ENCODE data around the gene FGD6. TPM values are rescaled to one million over a fixed set of nuclear protein-coding genes. Genes with fewer than 3 reads are reported as not detected.

FGD6 gene
- total RNA-seq, 1 donor from 2014 or later, result 0.70 TPM

DNA sequence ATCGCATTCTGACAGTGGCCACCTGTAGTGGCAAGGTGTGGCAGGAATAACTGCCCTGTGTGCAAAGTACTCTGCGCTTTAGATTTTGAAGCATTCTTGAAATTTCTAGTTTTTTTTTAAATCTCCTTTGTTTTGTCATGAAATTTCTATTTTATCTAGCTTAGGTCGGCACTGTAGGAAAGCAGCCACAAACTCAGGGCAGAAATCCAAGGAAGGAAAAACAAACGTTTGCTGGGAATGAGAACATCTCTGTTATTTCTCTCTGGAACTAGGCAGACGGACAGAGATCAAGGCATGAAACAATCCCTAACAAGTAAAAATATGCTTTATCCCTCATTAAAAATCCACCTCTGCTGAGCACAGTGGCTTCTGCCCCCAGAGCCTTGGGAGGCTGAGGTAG, 142.5 kb downstream of the FGD6 start:
- peaks cover 5% of the 10 kb centered on the region for H3K27me3 Mint-ChIP-seq
- H3K4me1 Mint-ChIP-seq, result peaks cover 6% of the 10 kb centered on the region
- H3K4me3 Mint-ChIP-seq, result no peak overlapping the region
- no peak for DNase-seq
- peaks cover 9% of the 10 kb centered on the region for H3K36me3 Mint-ChIP-seq (ENCODE audit: low read depth)
- no peaks in the 10 kb centered on the region for H3K9me3 Mint-ChIP-seq
- no peak overlapping the region for H3K27ac Mint-ChIP-seq
- intact Hi-C loops (cut with micrococcal nuclease), result no loop called here

GRCh38 chr12:95073698-95074520, 143.4 kb downstream of the FGD6 start:
- Mint-ChIP-seq H3K27me3 (peaks cover 5% of the 10 kb centered on the region), H3K9me3 (no peaks in the 10 kb centered on the region), H3K4me3 (peak overlapping the region; percentile 91), H3K4me1 (peaks cover 8% of the 10 kb centered on the region), H3K27ac (peak overlapping the region; percentile 90), H3K36me3 (ENCODE audit: low read depth) (peaks cover 11% of the 10 kb centered on the region)
- intact Hi-C loops (cut with micrococcal nuclease), result loop anchor here (1.0 to 2.0 kb wide), 4 partner anchors 29 to 400 kb away; partner anchors contain the start of genes FGD6, METAP2, NDUFA12 and VEZT
- no peak for DNase-seq

DNA sequence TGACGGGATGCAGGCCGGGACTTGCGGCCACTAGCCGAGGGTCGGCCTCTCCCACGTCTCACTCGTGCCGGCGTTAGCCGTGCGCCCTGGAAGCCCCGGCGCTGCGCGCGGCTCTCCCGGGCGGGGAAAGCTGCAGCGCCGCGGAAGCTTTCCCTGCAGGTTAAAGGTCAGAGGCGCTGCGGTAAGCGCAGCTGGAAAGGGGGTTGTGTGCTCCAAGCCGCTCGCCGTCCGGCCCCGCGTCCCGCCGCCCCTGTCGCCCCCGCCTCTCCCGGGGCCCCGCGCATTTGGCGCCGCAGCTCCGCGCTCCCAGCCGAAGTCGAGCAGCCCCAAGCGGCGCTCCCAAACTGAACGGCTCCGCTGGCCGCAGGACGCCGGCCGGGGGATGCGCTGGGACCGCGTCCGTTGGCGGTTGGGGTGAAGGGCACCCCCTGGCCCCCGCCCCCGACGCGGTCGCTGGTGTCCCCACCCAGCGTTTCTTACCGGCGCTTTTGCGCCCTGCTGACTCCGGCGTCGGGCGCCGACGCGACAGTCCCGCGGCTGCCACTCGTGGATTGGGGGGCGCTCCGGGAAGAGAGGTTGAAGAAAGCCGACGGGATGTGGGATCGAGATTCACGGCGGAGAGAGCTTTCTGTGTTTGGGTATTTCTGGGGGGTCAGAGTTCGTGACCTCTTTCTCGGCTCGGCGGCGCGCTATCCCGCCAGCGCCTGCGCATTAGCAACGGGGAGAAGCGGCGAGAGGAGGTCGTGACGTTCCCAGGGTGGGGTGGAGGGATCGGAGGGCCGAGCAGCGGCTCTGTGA, 144.2 kb downstream of the FGD6 start, which contains the start of gene NR2C1:
TSS of gene NR2C1 (minus strand) at position 719 of the 798 bp plus-strand sequence. CDS start 6,234 bp downstream, outside the sequence.
- Mint-ChIP-seq H3K36me3 (ENCODE audit: low read depth) (peaks cover 11% of the 10 kb centered on the region), H3K4me1 (peaks cover 8% of the 10 kb centered on the region), H3K9me3 (no peaks in the 10 kb centered on the region), H3K4me3 (peak within 1 kb of the TSS; percentile 91), H3K27me3 (peaks cover 3% of the 10 kb centered on the region), H3K27ac (peak within 1 kb of the TSS; percentile 90)
- intact Hi-C loops (cut with micrococcal nuclease), result loop anchor here (1.0 to 2.0 kb wide), 4 partner anchors 30 to 401 kb away; partner anchors contain the start of genes FGD6, METAP2, NDUFA12 and VEZT
- DNase-seq, result peak; percentile 97

DNA sequence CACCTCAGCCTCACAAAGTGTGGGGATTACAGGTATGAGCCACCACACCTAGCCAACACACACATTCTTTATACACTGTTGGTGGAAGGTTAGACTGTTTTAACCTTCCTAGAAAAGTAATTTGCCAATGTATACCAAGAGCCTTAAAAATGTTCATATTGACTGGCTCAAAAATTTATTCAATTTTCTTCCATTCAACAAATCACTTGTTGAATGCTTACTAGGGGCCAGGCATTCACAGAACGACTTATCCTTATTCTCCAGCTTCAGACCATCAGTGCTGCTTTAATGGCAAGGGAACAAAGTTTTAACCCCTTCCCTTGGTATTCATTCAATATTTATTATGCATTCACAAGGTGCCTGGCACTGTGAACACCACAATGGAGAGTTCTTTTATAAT, 146.9 kb downstream of the FGD6 start:
- intact Hi-C loops (cut with micrococcal nuclease), result no loop called here
- H3K9me3 Mint-ChIP-seq, result no peaks in the 10 kb centered on the region
- no peak for DNase-seq
- H3K4me3 Mint-ChIP-seq, result no peak overlapping the region
- H3K4me1 Mint-ChIP-seq, result peaks cover 8% of the 10 kb centered on the region
- H3K27ac Mint-ChIP-seq, result no peak overlapping the region
- peaks cover 20% of the 10 kb centered on the region for H3K36me3 Mint-ChIP-seq (ENCODE audit: low read depth)
- H3K27me3 Mint-ChIP-seq, result no peaks in the 10 kb centered on the region

GRCh38 chr12:95066091-95066855, 151.0 kb downstream of the FGD6 start:
- intact Hi-C loops (cut with micrococcal nuclease), result no loop called here
- Mint-ChIP-seq H3K4me3 (no peak overlapping the region), H3K9me3 (no peaks in the 10 kb centered on the region), H3K27ac (no peak overlapping the region), H3K27me3 (no peaks in the 10 kb centered on the region), H3K36me3 (ENCODE audit: low read depth) (peaks cover 35% of the 10 kb centered on the region), H3K4me1 (peaks cover 3% of the 10 kb centered on the region)
- DNase-seq, result no peak

- DNase-seq, result no peak
- Mint-ChIP-seq H3K4me1 (no peaks in the 10 kb centered on the region), H3K4me3 (no peak overlapping the region), H3K27ac (no peak overlapping the region), H3K36me3 (ENCODE audit: low read depth) (peaks cover 29% of the 10 kb centered on the region), H3K27me3 (no peaks in the 10 kb centered on the region), H3K9me3 (no peaks in the 10 kb centered on the region)
- intact Hi-C loops (cut with micrococcal nuclease), result no loop called here
Observed at GRCh38 chr12:95060951-95061350, 156.3 kb downstream of the FGD6 start.

- Mint-ChIP-seq H3K27me3 (no peaks in the 10 kb centered on the region), H3K36me3 (ENCODE audit: low read depth) (peaks cover 33% of the 10 kb centered on the region), H3K4me3 (no peak overlapping the region), H3K27ac (no peak overlapping the region), H3K4me1 (no peaks in the 10 kb centered on the region), H3K9me3 (no peaks in the 10 kb centered on the region)
- intact Hi-C loops (cut with micrococcal nuclease), result no loop called here
- DNase-seq, result no peak
Observed at GRCh38 chr12:95059984-95060383, 157.3 kb downstream of the FGD6 start.

DNA sequence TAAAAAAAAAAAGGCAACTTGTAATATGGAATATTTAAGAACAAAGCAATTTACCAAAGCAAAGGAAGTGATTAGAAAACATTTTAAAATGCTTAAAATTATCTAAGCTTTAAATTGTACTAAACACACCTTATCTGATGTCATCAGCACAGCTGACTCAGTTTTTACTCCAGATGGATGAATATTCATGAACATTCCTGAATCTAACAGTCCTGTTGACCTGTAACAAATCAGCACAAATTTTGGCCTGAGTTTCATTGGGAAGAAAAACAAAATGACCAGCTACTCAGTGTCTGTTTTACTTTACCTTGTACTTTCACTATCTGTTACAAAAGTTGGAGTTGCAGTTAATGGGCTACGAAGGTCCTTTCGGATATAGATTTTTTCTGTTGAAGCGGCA, 159.8 kb downstream of the FGD6 start:
- no peak for DNase-seq
- no peak overlapping the region for H3K4me3 Mint-ChIP-seq
- H3K36me3 Mint-ChIP-seq (ENCODE audit: low read depth), result peaks cover 24% of the 10 kb centered on the region
- no peaks in the 10 kb centered on the region for H3K27me3 Mint-ChIP-seq
- intact Hi-C loops (cut with micrococcal nuclease), result no loop called here
- H3K27ac Mint-ChIP-seq, result no peak overlapping the region
- no peaks in the 10 kb centered on the region for H3K9me3 Mint-ChIP-seq
- no peaks in the 10 kb centered on the region for H3K4me1 Mint-ChIP-seq

GRCh38 chr12:95055057-95055456, 162.2 kb downstream of the FGD6 start:
- intact Hi-C loops (cut with micrococcal nuclease), result no loop called here
- H3K4me1 Mint-ChIP-seq, result no peaks in the 10 kb centered on the region
- H3K9me3 Mint-ChIP-seq, result no peaks in the 10 kb centered on the region
- H3K27me3 Mint-ChIP-seq, result no peaks in the 10 kb centered on the region
- H3K27ac Mint-ChIP-seq, result no peak overlapping the region
- H3K36me3 Mint-ChIP-seq (ENCODE audit: low read depth), result peaks cover 18% of the 10 kb centered on the region
- H3K4me3 Mint-ChIP-seq, result no peak overlapping the region
- no peak for DNase-seq

DNA sequence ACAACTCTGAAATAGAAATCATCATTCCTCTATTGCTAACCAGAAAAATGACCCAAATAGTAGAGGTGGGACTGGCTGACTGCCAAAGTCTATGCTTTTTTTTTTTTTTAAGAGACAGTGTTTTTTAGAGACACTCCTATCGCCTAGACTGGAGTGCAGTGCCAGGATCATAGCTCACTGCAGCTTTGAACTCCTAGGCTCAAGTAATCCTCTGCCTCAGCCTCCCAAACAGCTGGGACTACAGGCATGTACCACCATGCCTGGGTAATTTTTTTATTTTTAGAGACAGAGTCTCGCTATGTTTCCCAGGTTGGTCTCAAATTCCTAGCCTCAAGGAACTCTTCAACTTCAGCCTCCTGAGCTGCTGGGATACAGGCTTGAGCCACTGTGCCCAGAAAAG, 163.1 kb downstream of the FGD6 start:
- no peak overlapping the region for H3K4me3 Mint-ChIP-seq
- intact Hi-C loops (cut with micrococcal nuclease), result no loop called here
- no peaks in the 10 kb centered on the region for H3K9me3 Mint-ChIP-seq
- no peak for DNase-seq
- peaks cover 18% of the 10 kb centered on the region for H3K36me3 Mint-ChIP-seq (ENCODE audit: low read depth)
- H3K27ac Mint-ChIP-seq, result no peak overlapping the region
- no peaks in the 10 kb centered on the region for H3K27me3 Mint-ChIP-seq
- no peaks in the 10 kb centered on the region for H3K4me1 Mint-ChIP-seq

- no peak overlapping the region for H3K27ac Mint-ChIP-seq
- H3K9me3 Mint-ChIP-seq, result no peaks in the 10 kb centered on the region
- no peaks in the 10 kb centered on the region for H3K27me3 Mint-ChIP-seq
- no peaks in the 10 kb centered on the region for H3K4me1 Mint-ChIP-seq
- H3K36me3 Mint-ChIP-seq (ENCODE audit: low read depth), result peaks cover 28% of the 10 kb centered on the region
- no peak for DNase-seq
- no peak overlapping the region for H3K4me3 Mint-ChIP-seq
- intact Hi-C loops (cut with micrococcal nuclease), result no loop called here
Observed at GRCh38 chr12:95051241-95051640, 166.0 kb downstream of the FGD6 start.

GRCh38 chr12:95037906-95038305, 179.4 kb downstream of the FGD6 start:
- intact Hi-C loops (cut with micrococcal nuclease), result no loop called here
- peaks cover 25% of the 10 kb centered on the region for H3K36me3 Mint-ChIP-seq (ENCODE audit: low read depth)

DNA sequence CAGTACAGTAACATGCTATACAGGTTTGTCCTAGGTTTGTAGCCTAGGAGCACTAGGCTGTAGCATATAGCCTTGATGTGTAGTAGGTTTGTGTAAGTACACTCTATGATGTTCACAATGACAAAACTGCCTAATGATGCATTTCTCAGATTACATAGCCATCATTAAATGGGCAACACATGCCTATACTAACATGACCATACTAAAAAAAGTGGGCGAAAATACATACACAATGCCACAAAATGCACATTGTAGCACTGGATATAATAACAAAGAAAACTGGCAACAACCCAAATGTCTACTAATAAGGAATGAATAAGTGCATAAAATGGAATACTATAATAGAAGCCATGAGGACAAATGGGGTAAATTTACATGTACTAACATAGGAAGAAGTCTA, 182.5 kb downstream of the FGD6 start:
- DNase-seq, result no peak
- Mint-ChIP-seq H3K9me3 (no peaks in the 10 kb centered on the region), H3K27ac (no peak overlapping the region), H3K27me3 (no peaks in the 10 kb centered on the region), H3K4me3 (no peak overlapping the region), H3K36me3 (ENCODE audit: low read depth) (peaks cover 24% of the 10 kb centered on the region), H3K4me1 (peaks cover 14% of the 10 kb centered on the region)
- intact Hi-C loops (cut with micrococcal nuclease), result no loop called here

More at GRCh38 chr12:95037906-95038305, 179.4 kb downstream of the FGD6 start:
- Mint-ChIP-seq H3K27ac (no peak overlapping the region), H3K4me1 (peaks cover 18% of the 10 kb centered on the region), H3K4me3 (no peak overlapping the region), H3K9me3 (no peaks in the 10 kb centered on the region), H3K27me3 (no peaks in the 10 kb centered on the region)
- DNase-seq, result no peak
